Measurements from ENCODE around the gene HAUS8. TPM values are rescaled to one million over a fixed set of nuclear protein-coding genes. Genes with fewer than 3 reads are reported as not detected.

Gene HAUS8
- total RNA-seq, 1 experiment from 2014 or later = 66.4 TPM

DNA sequence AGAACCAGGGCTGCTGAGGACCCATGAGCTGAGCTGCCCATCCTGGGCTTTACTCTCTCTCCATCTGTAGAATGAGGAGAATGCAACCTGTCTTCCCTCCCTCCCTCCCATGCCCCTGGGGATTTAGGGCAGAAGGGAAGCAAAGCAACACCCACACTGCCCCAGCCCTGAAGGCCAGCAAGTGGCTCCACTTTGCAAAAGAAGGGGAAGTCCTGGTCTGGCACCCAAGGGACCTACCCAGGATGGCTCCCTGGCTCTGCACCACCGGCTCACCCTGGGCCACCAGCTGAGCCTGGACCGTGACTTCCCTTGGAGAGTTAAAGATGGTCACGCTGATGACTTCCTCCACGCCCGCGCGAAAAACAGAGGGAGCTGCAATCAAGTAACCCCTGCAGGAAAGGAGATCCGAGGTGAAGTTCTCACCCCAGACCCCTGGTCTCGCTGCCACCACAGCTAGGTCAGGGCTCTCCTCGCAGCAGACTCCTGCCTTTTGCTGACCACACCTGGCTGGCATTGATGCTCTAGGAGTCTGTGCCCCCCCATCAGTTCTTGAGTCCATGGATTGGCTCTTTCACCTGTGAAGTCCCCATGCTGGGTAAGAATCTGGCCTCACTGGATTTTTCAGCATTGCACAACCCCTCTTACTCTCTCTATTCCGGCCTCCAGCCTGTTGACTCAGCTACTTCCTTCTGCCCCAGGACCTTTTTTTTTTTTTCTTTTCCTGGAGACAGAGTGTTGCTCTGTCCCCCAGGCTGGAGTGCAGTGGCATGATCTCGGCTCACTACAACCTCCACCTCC lies 53.3 kb downstream of the HAUS8 start:
- ChIA-PET POLR2A (ENCODE audit: low non-redundant PET) (no interaction called here), CTCF (no interaction called here)
- intact Hi-C loops (cut with micrococcal nuclease; ENCODE audit: unreplicated experiment) = no loop called here
- Histone ChIP-seq H3K27ac (ENCODE audit: low read depth, low read length, poor library complexity, severe bottlenecking) (no peak overlapping the region), H3K4me1 (ENCODE audit: insufficient read depth, low read length, poor library complexity, severe bottlenecking) (peaks cover 7% of the 10 kb centered on the region), H3K27me3 (replicated peaks; ENCODE audit: insufficient read depth, low read depth, low read length, poor library complexity) (peaks cover 18% of the 10 kb centered on the region), H3K4me3 (ENCODE audit: low read depth, low read length, poor library complexity, severe bottlenecking) (no peak overlapping the region), H3K36me3 (ENCODE audit: insufficient read depth, low read length, poor library complexity, severe bottlenecking) (no peaks in the 10 kb centered on the region), H3K9me3 (ENCODE audit: low read depth, low read length, poor library complexity, severe bottlenecking) (peaks cover 7% of the 10 kb centered on the region)
- no peak for DNase-seq (ENCODE audit: low spot score)
- BruUV-seq (replicated peaks) = no TSS peak
- TF ChIP-seq EZH2 (IDR thresholded peaks at IDR 0.05; ENCODE audit: borderline replicate concordance, low read depth, low read length, poor library complexity, severe bottlenecking) = no peak
- TF ChIP-seq, protein P1, sequence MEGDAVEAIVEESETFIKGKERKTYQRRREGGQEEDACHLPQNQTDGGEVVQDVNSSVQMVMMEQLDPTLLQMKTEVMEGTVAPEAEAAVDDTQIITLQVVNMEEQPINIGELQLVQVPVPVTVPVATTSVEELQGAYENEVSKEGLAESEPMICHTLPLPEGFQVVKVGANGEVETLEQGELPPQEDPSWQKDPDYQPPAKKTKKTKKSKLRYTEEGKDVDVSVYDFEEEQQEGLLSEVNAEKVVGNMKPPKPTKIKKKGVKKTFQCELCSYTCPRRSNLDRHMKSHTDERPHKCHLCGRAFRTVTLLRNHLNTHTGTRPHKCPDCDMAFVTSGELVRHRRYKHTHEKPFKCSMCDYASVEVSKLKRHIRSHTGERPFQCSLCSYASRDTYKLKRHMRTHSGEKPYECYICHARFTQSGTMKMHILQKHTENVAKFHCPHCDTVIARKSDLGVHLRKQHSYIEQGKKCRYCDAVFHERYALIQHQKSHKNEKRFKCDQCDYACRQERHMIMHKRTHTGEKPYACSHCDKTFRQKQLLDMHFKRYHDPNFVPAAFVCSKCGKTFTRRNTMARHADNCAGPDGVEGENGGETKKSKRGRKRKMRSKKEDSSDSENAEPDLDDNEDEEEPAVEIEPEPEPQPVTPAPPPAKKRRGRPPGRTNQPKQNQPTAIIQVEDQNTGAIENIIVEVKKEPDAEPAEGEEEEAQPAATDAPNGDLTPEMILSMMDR (conservative IDR thresholded peaks at IDR 0.05; ENCODE audit: low read depth, low read length) = no peak

DNA sequence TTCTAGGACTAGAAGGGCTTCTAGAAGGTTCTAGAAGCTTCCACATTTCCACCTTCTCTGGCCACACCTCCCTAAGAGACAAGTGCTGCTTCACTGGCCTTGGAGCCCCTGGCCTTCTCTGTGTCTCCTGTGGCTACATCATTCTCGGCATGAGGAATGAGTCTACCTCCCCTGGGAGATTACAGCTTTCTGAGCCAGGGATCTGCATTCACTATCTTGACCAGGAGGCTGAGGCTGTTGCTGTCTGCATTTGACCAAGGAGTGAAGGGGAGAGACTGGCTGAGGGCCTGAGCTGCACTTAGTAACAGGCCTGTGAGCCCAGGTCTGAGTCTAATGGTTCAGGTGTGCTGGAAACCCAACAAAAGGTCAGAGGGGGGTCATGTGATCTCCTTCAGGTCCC lies 53.9 kb downstream of the HAUS8 start:
- BruUV-seq (replicated peaks) = no TSS peak
- CTCF ChIA-PET = interaction anchor here (0.6 kb wide), 1 partner anchor 169 kb away, joined by 3 read pairs; no protein-coding TSS in a partner anchor
- Histone ChIP-seq H3K4me1 (ENCODE audit: insufficient read depth, low read length, poor library complexity, severe bottlenecking) (peaks cover 6% of the 10 kb centered on the region), H3K36me3 (ENCODE audit: insufficient read depth, low read length, poor library complexity, severe bottlenecking) (no peaks in the 10 kb centered on the region), H3K4me3 (ENCODE audit: low read depth, low read length, poor library complexity, severe bottlenecking) (no peak overlapping the region), H3K27ac (ENCODE audit: low read depth, low read length, poor library complexity, severe bottlenecking) (no peak overlapping the region), H3K9me3 (ENCODE audit: low read depth, low read length, poor library complexity, severe bottlenecking) (peaks cover 7% of the 10 kb centered on the region), H3K27me3 (replicated peaks; ENCODE audit: insufficient read depth, low read depth, low read length, poor library complexity) (peaks cover 18% of the 10 kb centered on the region)
- DNase-seq (ENCODE audit: low spot score) = no peak
- TF ChIP-seq EZH2 (IDR thresholded peaks at IDR 0.05; ENCODE audit: borderline replicate concordance, low read depth, low read length, poor library complexity, severe bottlenecking) = no peak
- TF ChIP-seq, protein P1 (conservative IDR thresholded peaks at IDR 0.05; ENCODE audit: low read depth, low read length) = no peak
- intact Hi-C loops (cut with micrococcal nuclease; ENCODE audit: unreplicated experiment) = no loop called here
- POLR2A ChIA-PET (ENCODE audit: low non-redundant PET) = no interaction called here

DNA sequence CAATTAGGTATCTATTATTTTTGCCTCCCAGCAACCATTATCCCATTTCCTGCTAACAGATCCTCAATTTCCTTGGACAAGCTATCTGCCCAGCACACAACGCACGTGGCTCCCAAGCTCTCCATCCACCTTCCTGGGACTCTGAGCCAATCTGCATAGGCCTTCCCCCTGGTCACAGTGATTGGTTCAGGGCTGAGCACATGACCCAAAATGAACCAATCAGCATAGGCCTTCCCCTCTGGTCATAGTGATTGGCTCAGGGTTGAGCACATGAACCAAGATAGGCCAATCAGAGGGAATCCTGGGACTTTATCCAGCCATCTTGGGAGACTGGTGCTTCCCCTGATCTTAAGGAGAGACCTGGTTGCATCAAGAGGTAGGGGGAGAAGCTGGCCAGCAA lies 54.4 kb downstream of the HAUS8 start:
- POLR2A ChIA-PET (ENCODE audit: low non-redundant PET) = no interaction called here
- peaks cover 1% of the 10 kb centered on the region for H3K4me1 ChIP-seq (ENCODE audit: insufficient read depth, low read length, poor library complexity, severe bottlenecking)
- no peak for TF ChIP-seq EZH2 (IDR thresholded peaks at IDR 0.05; ENCODE audit: borderline replicate concordance, low read depth, low read length, poor library complexity, severe bottlenecking)
- TF ChIP-seq, protein P1 (conservative IDR thresholded peaks at IDR 0.05; ENCODE audit: low read depth, low read length) = no peak
- no peak overlapping the region for H3K27ac ChIP-seq (ENCODE audit: low read depth, low read length, poor library complexity, severe bottlenecking)
- intact Hi-C loops (cut with micrococcal nuclease; ENCODE audit: unreplicated experiment) = no loop called here
- no peak overlapping the region for H3K4me3 ChIP-seq (ENCODE audit: low read depth, low read length, poor library complexity, severe bottlenecking)
- peaks cover 7% of the 10 kb centered on the region for H3K9me3 ChIP-seq (ENCODE audit: low read depth, low read length, poor library complexity, severe bottlenecking)
- DNase-seq (ENCODE audit: low spot score) = peak; percentile 50
- no TSS peak for BruUV-seq (replicated peaks)
- no peaks in the 10 kb centered on the region for H3K36me3 ChIP-seq (ENCODE audit: insufficient read depth, low read length, poor library complexity, severe bottlenecking)
- CTCF ChIA-PET = interaction anchor here (0.6 kb wide), 1 partner anchor 170 kb away, joined by 3 read pairs; no protein-coding TSS in a partner anchor
- peaks cover 13% of the 10 kb centered on the region for H3K27me3 ChIP-seq (replicated peaks; ENCODE audit: insufficient read depth, low read depth, low read length, poor library complexity)

Measured in A673 (cell line).